Measurements from ENCODE around the gene WWOX. TPM values are rescaled to one million over a fixed set of nuclear protein-coding genes. Genes with fewer than 3 reads are reported as not detected.

WWOX gene
- total RNA-seq, 1 experiment from 2014 or later: 15.6 TPM

GRCh38 chr16:78137782-78138616 is 38.5 kb downstream of the WWOX start:
- Histone ChIP-seq H3K14ac (ENCODE audit: insufficient read depth, low read length) (no peak overlapping the region), H3K4me1 (ENCODE audit: insufficient read depth, low read length) (no peaks in the 10 kb centered on the region), H3K9me3 (ENCODE audit: control insufficient read depth, low read depth, low read length) (no peaks in the 10 kb centered on the region), H2BK5ac (ENCODE audit: insufficient read length, low read length) (no peak overlapping the region), H2AK5ac (ENCODE audit: insufficient read length, low read length) (no peak overlapping the region), H3K27ac (ENCODE audit: insufficient read length, low read depth, low read length) (no peak overlapping the region), H4K8ac (replicated peaks; ENCODE audit: insufficient read length, low read depth, low read length) (no peak overlapping the region), H3K27me3 (ENCODE audit: insufficient read depth, low read length) (no peaks in the 10 kb centered on the region), H2BK15ac (ENCODE audit: low read depth, low read length) (no peak overlapping the region), H3K4ac (ENCODE audit: low read depth, low read length) (no peak overlapping the region), H2AFZ (ENCODE audit: low read length) (no peak overlapping the region), H2BK120ac (ENCODE audit: low read depth, low read length, poor library complexity, severe bottlenecking) (no peak overlapping the region), H2BK20ac (ENCODE audit: low read depth, low read length, poor library complexity, severe bottlenecking) (no peak overlapping the region), H3T11ph (ENCODE audit: low read length) (no peak overlapping the region), H4K91ac (ENCODE audit: insufficient read length, low read depth, low read length) (no peak overlapping the region), H4K5ac (ENCODE audit: insufficient read length, low read depth, low read length) (no peak overlapping the region), H4K20me1 (ENCODE audit: control insufficient read depth, insufficient read depth, insufficient read length) (no peaks in the 10 kb centered on the region), H3K79me1 (ENCODE audit: insufficient read depth, low read depth, low read length, poor library complexity, severe bottlenecking) (no peaks in the 10 kb centered on the region), H3K23ac (ENCODE audit: insufficient read length, low read depth, low read length) (no peak overlapping the region), H2BK12ac (ENCODE audit: insufficient read length, low read depth, low read length) (no peak overlapping the region), H3K56ac (ENCODE audit: insufficient read length, low read depth, low read length) (no peak overlapping the region), H3K79me2 (ENCODE audit: insufficient read depth, low read length) (no peaks in the 10 kb centered on the region), H3K18ac (ENCODE audit: insufficient read length, low read depth, low read length) (no peak overlapping the region), H3K4me2 (ENCODE audit: insufficient read depth, insufficient read length, low read length) (no peak overlapping the region), H3K23me2 (ENCODE audit: insufficient read length, low read depth, low read length, poor library complexity, severe bottlenecking) (no peaks in the 10 kb centered on the region), H3K9ac (ENCODE audit: extremely low read depth, insufficient read length, low read length) (no peak overlapping the region)
- Mint-ChIP-seq H3K9me3 (peaks cover 0 to 2% of the 10 kb centered on the region in 2 experiments; a peak in 1 of 5 replicates), H3K36me3 (ENCODE audit: insufficient read depth in 1 of 3, low read depth in 3 of 3) (no peaks in the 10 kb centered on the region), H3K4me3 (no peak overlapping the region), H3K27ac (no peak overlapping the region), H3K4me1 (peaks cover 0 to 2% of the 10 kb centered on the region in 2 experiments; a peak in 1 of 4 replicates), H3K27me3 (ENCODE audit: low read depth) (no peaks in the 10 kb centered on the region)
- TF ChIP-seq CTCF (conservative IDR thresholded peaks at IDR 0.05): no peak
- no peak for DNase-seq
- no CpG with 5 or more reads among the region's 8 CpGs for WGBS (ENCODE audit: extremely low coverage, insufficient read length, low lambda C conversion rate)
